HG02852 (cell line): ENCODE measurements around the gene MKRN2OS.

Experiments used
- ATAC-seq: cut with Tn5 transposase; IDR thresholded peaks from one replicate; pipeline ENCODE4 v1.9.1; 2021; ENCODE audit warnings: mild to moderate bottlenecking, moderate library complexity; ENCODE audit not compliant: unreplicated experiment

Gene MKRN2OS

GRCh38 chr3:12516873-12517272 lies 28.4 kb downstream of the MKRN2OS start:
- no peak for ATAC-seq

DNA sequence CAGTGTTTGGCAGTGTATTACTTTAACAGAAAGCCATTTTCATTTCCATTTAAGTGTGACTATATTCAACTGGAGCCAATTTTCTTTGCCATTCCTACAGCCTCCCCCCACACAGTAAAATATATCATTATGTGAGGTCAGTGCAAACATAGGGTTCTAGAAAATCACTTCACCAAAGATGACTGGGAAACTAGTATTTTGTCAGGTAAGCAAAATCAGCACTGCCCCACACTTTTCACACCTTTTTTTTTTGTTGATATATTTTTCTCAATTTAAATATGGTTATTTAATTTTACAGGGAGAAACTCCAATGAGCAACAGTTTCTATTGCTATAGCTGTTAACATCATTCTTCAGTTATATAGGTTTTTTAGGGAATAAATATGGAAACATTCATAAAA lies 29.7 kb downstream of the MKRN2OS start:
- ATAC-seq, result no peak

- ATAC-seq, result no peak
These were observed 31.4 kb downstream of the MKRN2OS start for GRCh38 chr3:12513694-12514446.

DNA sequence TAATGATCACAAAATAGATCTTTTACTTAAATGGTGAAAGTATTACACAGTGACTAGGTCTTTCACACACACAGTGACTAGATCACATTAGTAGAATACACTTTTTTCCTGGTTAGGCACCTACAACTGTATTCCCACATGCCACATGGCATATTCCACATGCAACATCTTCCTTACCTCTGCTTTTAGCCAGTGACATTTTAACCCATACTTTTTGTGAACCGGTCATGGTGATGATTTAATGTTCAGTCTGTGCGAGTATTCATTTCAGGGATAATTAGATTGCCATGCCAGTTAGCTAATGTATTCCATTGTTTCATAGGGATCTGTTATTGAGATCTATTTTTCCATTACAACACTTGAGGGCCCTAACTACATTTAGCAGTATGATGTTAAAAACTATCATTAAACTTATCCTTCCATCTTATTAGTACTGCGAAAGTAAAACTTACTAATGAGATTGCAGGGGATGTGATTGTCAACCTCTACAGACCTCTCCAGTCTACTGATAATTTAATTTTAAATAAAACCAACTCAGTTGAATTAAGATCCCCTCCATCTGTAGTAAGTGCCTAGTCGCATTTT lies 32.7 kb downstream of the MKRN2OS start:
- no peak for ATAC-seq

GRCh38 chr3:12509466-12509865 lies 35.8 kb downstream of the MKRN2OS start:
- no peak for ATAC-seq

GRCh38 chr3:12508291-12508700 lies 37.0 kb downstream of the MKRN2OS start:
- ATAC-seq, result no peak

GRCh38 chr3:12507591-12508281 lies 37.6 kb downstream of the MKRN2OS start:
- no peak for ATAC-seq

GRCh38 chr3:12506201-12506709 lies 39.0 kb downstream of the MKRN2OS start:
- ATAC-seq, result no peak

GRCh38 chr3:12503126-12503957 lies 42.0 kb downstream of the MKRN2OS start:
- no peak for ATAC-seq

- no peak for ATAC-seq
These were observed 43.8 kb downstream of the MKRN2OS start for GRCh38 chr3:12501360-12502020.

DNA sequence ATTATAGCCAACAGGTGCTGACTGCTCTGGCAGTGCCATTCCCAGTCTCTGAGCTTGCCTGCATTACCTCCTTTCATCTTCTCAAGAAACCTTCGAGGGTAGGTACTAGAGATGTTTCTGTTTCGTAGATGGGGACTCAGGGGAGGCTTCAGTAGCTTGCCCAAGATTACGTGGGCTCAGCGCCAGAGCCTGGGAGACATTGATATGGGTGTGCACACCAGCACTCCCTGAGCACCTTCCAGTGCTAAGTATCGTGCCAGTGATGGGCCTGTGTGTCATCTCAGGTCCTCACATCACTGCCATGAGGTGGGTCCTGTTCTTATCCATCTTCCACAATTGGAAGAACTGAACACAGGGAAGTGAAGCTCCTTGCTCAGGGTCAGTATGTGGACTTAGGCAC lies 45.8 kb downstream of the MKRN2OS start:
- ATAC-seq, result no peak

DNA sequence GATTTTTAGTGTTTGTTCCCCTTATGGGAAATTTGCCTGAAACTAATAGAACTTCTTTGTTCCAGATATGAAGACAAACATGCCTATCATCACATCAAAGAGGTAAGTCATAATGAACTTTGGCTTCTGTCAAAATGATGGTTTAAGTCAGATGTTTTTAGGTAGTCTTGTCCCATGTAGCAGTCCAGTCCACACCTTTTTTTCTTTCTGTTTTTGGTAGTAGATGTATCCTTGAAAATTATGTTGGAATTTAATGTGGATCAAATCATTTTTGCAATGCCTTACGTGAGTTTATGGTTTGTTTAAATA lies 48.9 kb downstream of the MKRN2OS start:
- ATAC-seq, result no peak

GRCh38 chr3:12495749-12496452 lies 49.4 kb downstream of the MKRN2OS start:
- ATAC-seq, result no peak

GRCh38 chr3:12490547-12490946 lies 54.8 kb downstream of the MKRN2OS start:
- no peak for ATAC-seq

GRCh38 chr3:12489832-12490231 lies 55.5 kb downstream of the MKRN2OS start:
- no peak for ATAC-seq
